GM12874 (cell line): ENCODE results near the gene CFAP92.

ENCODE experiments used
- TF ChIP-seq, protein P1 (sequence below): IDR thresholded peaks from 2 replicates; pipeline ENCODE4 v1.5.1; 2011; ENCODE audit warnings: low read depth, mild to moderate bottlenecking, control low read depth, low read length, moderate library complexity; ENCODE audit not compliant: insufficient read depth

Gene CFAP92

DNA sequence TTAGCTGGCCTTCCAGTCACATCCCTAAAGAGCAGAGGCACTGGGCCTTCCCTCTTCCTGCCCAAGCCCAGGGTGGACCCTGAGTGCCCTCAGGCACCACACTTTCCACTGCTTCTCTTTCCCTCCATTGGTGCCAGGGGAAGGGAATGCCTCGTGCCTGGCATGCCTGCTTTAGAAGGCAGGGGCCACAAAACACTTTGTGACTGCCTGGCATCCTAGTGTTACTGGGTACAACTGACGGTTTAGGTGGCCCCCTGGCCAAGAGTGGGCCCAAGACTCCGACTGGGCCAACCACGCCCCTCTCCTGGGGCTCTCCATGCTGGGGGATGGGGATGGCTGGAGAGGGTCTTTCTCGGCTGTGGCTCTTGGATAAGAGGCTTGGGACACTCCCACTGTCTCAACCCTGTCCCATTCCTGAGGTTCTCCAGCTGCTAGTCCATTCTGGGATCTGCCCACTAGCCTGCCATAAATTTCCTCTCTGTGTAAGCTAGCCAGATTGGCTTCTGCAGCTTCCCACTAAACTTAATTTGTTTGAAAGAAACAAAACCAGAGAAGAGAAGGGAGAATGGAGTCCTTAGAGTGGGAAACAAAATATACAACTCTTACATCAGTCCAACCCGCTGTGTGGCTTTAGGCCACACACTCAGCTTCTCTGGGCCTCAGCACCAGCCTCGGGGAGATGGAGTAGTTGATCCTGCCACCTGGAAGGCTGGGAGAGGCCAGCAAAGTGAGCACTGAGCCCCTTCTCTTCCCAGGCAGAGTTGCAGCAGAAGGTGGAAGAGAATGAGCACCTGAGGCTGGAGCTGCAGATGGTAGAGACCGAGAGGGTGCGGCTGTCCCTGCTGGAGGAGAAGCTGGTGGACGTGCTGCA lies 42.6 kb upstream of the CFAP92 start:
- TF ChIP-seq, protein P1, sequence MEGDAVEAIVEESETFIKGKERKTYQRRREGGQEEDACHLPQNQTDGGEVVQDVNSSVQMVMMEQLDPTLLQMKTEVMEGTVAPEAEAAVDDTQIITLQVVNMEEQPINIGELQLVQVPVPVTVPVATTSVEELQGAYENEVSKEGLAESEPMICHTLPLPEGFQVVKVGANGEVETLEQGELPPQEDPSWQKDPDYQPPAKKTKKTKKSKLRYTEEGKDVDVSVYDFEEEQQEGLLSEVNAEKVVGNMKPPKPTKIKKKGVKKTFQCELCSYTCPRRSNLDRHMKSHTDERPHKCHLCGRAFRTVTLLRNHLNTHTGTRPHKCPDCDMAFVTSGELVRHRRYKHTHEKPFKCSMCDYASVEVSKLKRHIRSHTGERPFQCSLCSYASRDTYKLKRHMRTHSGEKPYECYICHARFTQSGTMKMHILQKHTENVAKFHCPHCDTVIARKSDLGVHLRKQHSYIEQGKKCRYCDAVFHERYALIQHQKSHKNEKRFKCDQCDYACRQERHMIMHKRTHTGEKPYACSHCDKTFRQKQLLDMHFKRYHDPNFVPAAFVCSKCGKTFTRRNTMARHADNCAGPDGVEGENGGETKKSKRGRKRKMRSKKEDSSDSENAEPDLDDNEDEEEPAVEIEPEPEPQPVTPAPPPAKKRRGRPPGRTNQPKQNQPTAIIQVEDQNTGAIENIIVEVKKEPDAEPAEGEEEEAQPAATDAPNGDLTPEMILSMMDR, result no peak

DNA sequence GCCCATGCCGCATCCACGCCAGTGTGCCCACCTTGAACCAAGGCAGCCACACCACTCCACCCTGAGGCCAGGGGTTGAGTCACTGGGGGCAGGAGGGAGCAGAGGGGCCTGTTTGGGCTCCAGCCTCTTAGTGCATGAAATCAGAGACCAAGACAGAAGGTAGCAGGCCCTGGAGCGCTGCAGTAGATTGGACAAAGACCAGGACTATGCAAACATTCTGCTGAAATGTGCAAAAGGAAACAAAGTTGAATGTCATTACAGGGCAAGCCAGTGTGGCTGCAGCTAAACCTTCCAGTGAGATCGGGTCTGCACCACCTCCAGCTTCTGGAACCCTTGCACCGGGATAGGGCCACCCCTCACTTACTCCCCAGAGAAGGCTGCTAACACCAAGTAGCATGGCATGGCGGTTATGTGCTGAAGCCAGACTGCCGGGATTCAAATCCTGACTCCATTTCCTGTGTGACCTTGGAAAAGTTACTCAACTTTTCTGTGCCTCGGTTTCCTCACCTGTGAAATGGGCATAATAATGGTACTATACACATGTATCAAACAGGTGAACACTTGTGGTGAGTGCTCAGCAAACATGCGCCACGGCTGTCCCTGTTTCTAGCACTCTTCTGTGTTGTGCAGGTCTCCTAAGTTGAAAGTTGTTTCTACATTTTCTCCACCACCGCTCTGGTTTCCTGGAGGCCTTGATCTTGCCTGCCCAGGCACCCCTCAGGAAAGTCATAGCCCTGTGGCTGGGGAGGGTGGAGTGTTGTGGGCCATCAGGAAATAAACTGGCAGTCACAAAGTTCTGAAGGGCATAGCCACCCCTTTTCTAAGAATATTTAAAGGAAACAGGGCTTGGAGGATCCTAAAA lies 41.7 kb upstream of the CFAP92 start:
- TF ChIP-seq, protein P1, result no peak

DNA sequence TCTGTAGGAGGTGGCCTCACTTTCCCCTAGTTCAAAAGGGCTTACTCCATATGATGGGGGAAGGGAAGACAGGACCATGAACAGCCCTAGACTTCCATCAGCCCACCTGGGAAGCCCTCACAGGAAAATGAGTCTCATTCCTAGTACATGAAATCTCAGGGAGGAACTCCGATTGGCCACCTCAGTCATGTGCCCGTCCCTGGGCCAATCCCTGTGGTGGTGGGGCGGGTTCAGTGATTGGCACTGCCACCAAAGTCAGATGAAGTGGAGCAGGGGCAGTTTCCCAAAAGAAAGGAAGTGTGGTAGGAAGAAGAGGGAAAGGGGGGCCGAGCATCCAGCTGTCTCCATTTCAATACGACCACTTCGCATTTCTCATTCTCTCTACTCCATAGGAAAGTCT lies 40.8 kb upstream of the CFAP92 start:
- TF ChIP-seq, protein P1, result no peak

DNA sequence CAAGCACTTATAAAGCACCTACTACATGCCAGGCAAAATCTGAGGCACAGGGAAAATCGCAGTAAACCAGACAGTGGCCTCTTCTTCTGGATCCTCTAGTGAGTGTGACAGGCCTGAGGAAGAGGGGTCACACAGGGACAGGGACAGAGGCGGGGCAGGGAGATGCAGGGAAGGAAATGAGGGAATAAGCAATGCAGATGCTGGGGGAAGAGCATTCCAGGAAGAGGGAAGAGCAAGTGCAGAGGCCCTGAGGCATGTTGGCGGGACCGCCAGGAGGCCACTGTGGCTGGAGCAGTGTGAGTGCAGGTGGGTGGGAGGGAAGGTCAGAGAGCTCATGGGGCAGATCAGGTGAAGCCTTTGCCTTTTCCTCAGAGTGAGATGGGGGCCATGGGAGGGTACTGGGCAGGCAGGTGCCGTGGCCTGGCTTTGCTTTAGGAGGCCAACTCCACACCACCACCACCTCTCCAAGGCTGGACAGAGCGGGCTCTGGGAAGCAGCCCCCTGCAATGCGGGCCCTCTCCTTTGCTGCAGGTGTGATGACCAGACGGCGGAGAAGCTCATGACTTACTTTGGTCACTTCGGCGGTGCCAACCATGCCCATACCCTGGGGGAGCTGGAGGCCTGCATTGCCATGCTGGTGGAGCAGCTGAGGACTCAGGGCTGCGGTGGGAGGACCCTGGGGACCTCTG lies 39.9 kb upstream of the CFAP92 start:
- TF ChIP-seq, protein P1, result no peak

DNA sequence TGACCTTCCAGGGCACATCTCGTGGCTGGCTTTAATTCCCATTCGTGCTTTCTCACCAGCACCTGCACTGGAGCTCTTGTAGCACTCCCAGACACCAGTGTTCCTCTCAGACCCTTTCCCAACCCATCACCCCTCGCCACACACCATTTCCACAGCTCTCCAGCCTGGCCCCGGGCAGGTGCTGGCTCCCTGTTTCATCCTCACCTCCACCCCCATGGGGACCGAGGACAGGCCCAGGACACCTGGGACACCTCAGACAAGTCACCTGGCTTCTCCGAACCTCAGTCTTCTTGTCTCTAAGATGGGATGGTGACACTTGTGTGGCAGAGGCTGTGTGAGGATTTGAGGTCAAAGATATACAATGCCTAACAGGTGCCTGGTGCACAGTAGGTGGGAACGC lies 39.3 kb upstream of the CFAP92 start:
- TF ChIP-seq, protein P1, result no peak

DNA sequence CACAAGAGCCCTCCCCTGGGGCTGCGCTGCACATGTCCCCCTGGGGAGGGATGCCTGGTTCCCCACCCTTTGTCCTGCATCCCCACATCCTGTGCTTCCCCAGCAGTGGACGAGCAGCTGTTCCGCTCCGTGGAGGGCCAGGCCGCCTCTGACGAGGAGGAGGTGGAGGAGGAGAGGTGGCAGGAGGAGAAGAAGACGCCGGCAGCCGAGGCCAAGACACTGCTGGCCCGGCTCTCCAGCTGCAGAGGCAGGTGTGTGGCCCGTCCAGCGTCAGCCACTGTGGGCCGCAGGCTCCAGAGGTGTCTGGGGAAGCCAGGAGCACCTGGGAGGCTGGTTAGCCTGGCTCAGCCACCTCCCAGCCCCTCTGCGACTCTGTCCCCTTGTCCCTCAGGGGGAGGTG lies 38.8 kb upstream of the CFAP92 start:
- TF ChIP-seq, protein P1, result no peak
